ENCODE results near the gene L1TD1. TPM values are rescaled to one million over a fixed set of nuclear protein-coding genes. Genes with fewer than 3 reads are reported as not detected.
"Not testable (repeated sequence)": the region's sequence is repeated elsewhere in the genome, so short reads cannot be mapped to it uniquely, and the experiment has no call there.

Gene L1TD1
- total RNA-seq, 2 experiments from 2014 or later, result 0.07 to 0.09 TPM

- POLR2A ChIA-PET; H3K27me3 Mint-ChIP-seq; H3K27ac Mint-ChIP-seq; intact Hi-C loops (cut with DNase I, micrococcal nuclease); H3K9me3 Mint-ChIP-seq (ENCODE audit: low read depth); DNase-seq; H3K4me1 Mint-ChIP-seq; ATAC-seq; H3K36me3 Mint-ChIP-seq (ENCODE audit: low read depth); H3K4me3 Mint-ChIP-seq: not testable (repeated sequence)
- CTCF ChIA-PET, result interaction anchor here (0.8 to 1.5 kb wide), 2 partner anchors 225 to 280 kb away, joined by 4 to 6 read pairs; no protein-coding TSS in a partner anchor
These were observed 12.5 kb upstream of the L1TD1 start for GRCh38 chr1:62182157-62182556.

- H3K27ac Mint-ChIP-seq; H3K4me1 Mint-ChIP-seq; ATAC-seq; H3K27me3 Mint-ChIP-seq; H3K36me3 Mint-ChIP-seq (ENCODE audit: low read depth); H3K9me3 Mint-ChIP-seq (ENCODE audit: low read depth); DNase-seq; POLR2A ChIA-PET; intact Hi-C loops (cut with DNase I, micrococcal nuclease); H3K4me3 Mint-ChIP-seq: not testable (repeated sequence)
- CTCF ChIA-PET, result interaction anchor here (1.5 to 2.0 kb wide), 2 partner anchors 8 to 223 kb away, joined by 6 to 11 read pairs; no protein-coding TSS in a partner anchor
These were observed 11.3 kb upstream of the L1TD1 start for GRCh38 chr1:62183164-62184020.

GRCh38 chr1:62184336-62184735 lies 10.3 kb upstream of the L1TD1 start:
- no peaks in the 10 kb centered on the region for H3K36me3 Mint-ChIP-seq (ENCODE audit: low read depth)
- CTCF ChIA-PET, result interaction anchor here (2.0 kb wide), 1 partner anchor 9 kb away, joined by 11 read pairs; no protein-coding TSS in a partner anchor

GRCh38 chr1:62185233-62185632 lies 9.4 kb upstream of the L1TD1 start:
- H3K9me3 Mint-ChIP-seq (ENCODE audit: low read depth); H3K27me3 Mint-ChIP-seq; DNase-seq; POLR2A ChIA-PET; ATAC-seq; H3K36me3 Mint-ChIP-seq (ENCODE audit: low read depth); H3K4me1 Mint-ChIP-seq; H3K4me3 Mint-ChIP-seq; H3K27ac Mint-ChIP-seq; intact Hi-C loops (cut with DNase I, micrococcal nuclease): not testable (repeated sequence)
- CTCF ChIA-PET, result interaction anchor here (2.0 kb wide), 1 partner anchor 9 kb away, joined by 11 read pairs; no protein-coding TSS in a partner anchor

More at GRCh38 chr1:62184336-62184735, 10.3 kb upstream of the L1TD1 start:
- POLR2A ChIA-PET, result no interaction called here
- H3K9me3 Mint-ChIP-seq (ENCODE audit: low read depth), result no peaks in the 10 kb centered on the region
- intact Hi-C loops (cut with DNase I, micrococcal nuclease), result no loop called here
- no peak overlapping the region for H3K4me3 Mint-ChIP-seq
- ATAC-seq, result no peak
- no peaks in the 10 kb centered on the region for H3K4me1 Mint-ChIP-seq
- no peak overlapping the region for H3K27ac Mint-ChIP-seq
- no peaks in the 10 kb centered on the region for H3K27me3 Mint-ChIP-seq
- DNase-seq, result no peak

GRCh38 chr1:62185677-62186076 lies 9.0 kb upstream of the L1TD1 start:
- Mint-ChIP-seq H3K27ac (no peak overlapping the region), H3K9me3 (ENCODE audit: low read depth) (no peaks in the 10 kb centered on the region), H3K4me3 (no peak overlapping the region), H3K36me3 (ENCODE audit: low read depth) (no peaks in the 10 kb centered on the region), H3K27me3 (no peaks in the 10 kb centered on the region), H3K4me1 (no peaks in the 10 kb centered on the region)
- DNase-seq (no peak), ATAC-seq (no peak)
- CTCF ChIA-PET, result no interaction called here
- intact Hi-C loops (cut with DNase I, micrococcal nuclease), result no loop called here
- POLR2A ChIA-PET, result no interaction called here

- no peaks in the 10 kb centered on the region for H3K27me3 Mint-ChIP-seq
- no peak for DNase-seq
- H3K4me3 Mint-ChIP-seq, result no peak overlapping the region
- H3K4me1 Mint-ChIP-seq, result no peaks in the 10 kb centered on the region
- CTCF ChIA-PET, result interaction anchor here (0.6 to 0.9 kb wide), 2 partner anchors 56 to 559 kb away, joined by 3 read pairs; no protein-coding TSS in a partner anchor
- no peaks in the 10 kb centered on the region for H3K36me3 Mint-ChIP-seq (ENCODE audit: low read depth)
- POLR2A ChIA-PET, result no interaction called here
- no peak overlapping the region for H3K27ac Mint-ChIP-seq
- intact Hi-C loops (cut with DNase I, micrococcal nuclease), result no loop called here
- no peaks in the 10 kb centered on the region for H3K9me3 Mint-ChIP-seq (ENCODE audit: low read depth)
- ATAC-seq, result no peak
These were observed 7.1 kb upstream of the L1TD1 start for GRCh38 chr1:62187548-62187947.

GRCh38 chr1:62188111-62188510 lies 6.5 kb upstream of the L1TD1 start:
- ATAC-seq, result no peak
- CTCF ChIA-PET, result interaction anchor here (0.6 to 0.9 kb wide), 2 partner anchors 57 to 558 kb away, joined by 3 read pairs; no protein-coding TSS in a partner anchor
- Mint-ChIP-seq H3K9me3 (ENCODE audit: low read depth) (no peaks in the 10 kb centered on the region), H3K27me3 (no peaks in the 10 kb centered on the region), H3K4me3 (no peak overlapping the region), H3K4me1 (no peaks in the 10 kb centered on the region), H3K27ac (no peak overlapping the region), H3K36me3 (ENCODE audit: low read depth) (no peaks in the 10 kb centered on the region)
- intact Hi-C loops (cut with DNase I, micrococcal nuclease), result no loop called here
- POLR2A ChIA-PET, result no interaction called here
- no peak for DNase-seq

- Mint-ChIP-seq H3K4me1 (peaks cover 5% of the 10 kb centered on the region), H3K36me3 (ENCODE audit: low read depth) (no peaks in the 10 kb centered on the region), H3K9me3 (ENCODE audit: low read depth) (no peaks in the 10 kb centered on the region), H3K27ac (no peak overlapping the region), H3K27me3 (peaks cover 23% of the 10 kb centered on the region), H3K4me3 (no peak overlapping the region)
- DNase-seq (no peak), ATAC-seq (no peak)
- POLR2A ChIA-PET, result no interaction called here
- intact Hi-C loops (cut with DNase I, micrococcal nuclease), result no loop called here
- CTCF ChIA-PET, result no interaction called here
These were observed 1.5 kb downstream of the L1TD1 start for GRCh38 chr1:62196086-62196690.

GRCh38 chr1:62198069-62198780 lies 3.6 kb downstream of the L1TD1 start:
- no peak overlapping the region for H3K4me3 Mint-ChIP-seq
- POLR2A ChIA-PET, result interaction anchor here (0.7 kb wide), 1 partner anchor 54 kb away, joined by 5 read pairs; no protein-coding TSS in a partner anchor
- H3K9me3 Mint-ChIP-seq (ENCODE audit: low read depth), result no peaks in the 10 kb centered on the region

GRCh38 chr1:62198781-62199125 lies 4.1 kb downstream of the L1TD1 start:
- H3K27ac Mint-ChIP-seq, result no peak overlapping the region
- DNase-seq (no peak), ATAC-seq (no peak)
- peaks cover 5% of the 10 kb centered on the region for H3K4me1 Mint-ChIP-seq
- no peak overlapping the region for H3K4me3 Mint-ChIP-seq
- no peaks in the 10 kb centered on the region for H3K9me3 Mint-ChIP-seq (ENCODE audit: low read depth)
- peaks cover 21% of the 10 kb centered on the region for H3K27me3 Mint-ChIP-seq
- intact Hi-C loops (cut with DNase I, micrococcal nuclease), result no loop called here
- ChIA-PET POLR2A (no interaction called here), CTCF (no interaction called here)
- no peaks in the 10 kb centered on the region for H3K36me3 Mint-ChIP-seq (ENCODE audit: low read depth)

More at GRCh38 chr1:62198069-62198780, 3.6 kb downstream of the L1TD1 start:
- CTCF ChIA-PET, result no interaction called here
- Mint-ChIP-seq H3K36me3 (ENCODE audit: low read depth) (no peaks in the 10 kb centered on the region), H3K27ac (no peak overlapping the region), H3K4me1 (peaks cover 5% of the 10 kb centered on the region), H3K27me3 (peaks cover 23% of the 10 kb centered on the region)
- intact Hi-C loops (cut with DNase I, micrococcal nuclease), result no loop called here
- no peak for ATAC-seq
- DNase-seq, result no peak

GRCh38 chr1:62207187-62207586 lies 12.5 kb downstream of the L1TD1 start:
- intact Hi-C loops (cut with DNase I, micrococcal nuclease), result no loop called here
- ChIA-PET POLR2A (no interaction called here), CTCF (no interaction called here)

More at GRCh38 chr1:62207187-62207586, 12.5 kb downstream of the L1TD1 start:
- Mint-ChIP-seq H3K27me3 (no peaks in the 10 kb centered on the region), H3K4me1 (peaks cover 10% of the 10 kb centered on the region), H3K4me3 (no peak overlapping the region), H3K9me3 (ENCODE audit: low read depth) (peaks cover 16% of the 10 kb centered on the region), H3K27ac (no peak overlapping the region), H3K36me3 (ENCODE audit: low read depth) (peaks cover 2% of the 10 kb centered on the region)
- ATAC-seq, result no peak
- DNase-seq, result no peak
